Neural progenitor cell (in vitro differentiated cells): ENCODE measurements around the gene NANP. TPM values are rescaled to one million over a fixed set of nuclear protein-coding genes. Genes with fewer than 3 reads are reported as not detected.

Experiments
- DNase-seq: peaks from one replicate; pipeline ENCODE4 v3.0.0-alpha.2; 2016; ENCODE audit warnings: low spot score
- H2AFZ ChIP-seq: fragments of 200-600 bp; sonication (generic); replicated peaks from 2 replicates; pipeline ENCODE4 v1.6.1; 2016; ENCODE audit warnings: antibody characterized with exemption
- H3F3A ChIP-seq: fragments of 200-600 bp; sonication (generic); 2 replicates; pipeline ENCODE4 v1.6.1; 2016; ENCODE audit warnings: antibody characterized with exemption, low read depth
- H3K27ac ChIP-seq: fragments of 200-600 bp; sonication (generic); 2 replicates; pipeline ENCODE4 v1.5.1; 2016; ENCODE audit warnings: mild to moderate bottlenecking
- H3K27me3 ChIP-seq: fragments of 200-600 bp; sonication (generic); 2 replicates; pipeline ENCODE4 v1.6.1; 2016; ENCODE audit warnings: mild to moderate bottlenecking, moderate library complexity
- H3K36me3 ChIP-seq: fragments of 200-600 bp; sonication (generic); 2 replicates; pipeline ENCODE4 v1.5.1; 2016
- H3K4me1 ChIP-seq: fragments of 200-600 bp; sonication (generic); 2 replicates; pipeline ENCODE4 v1.6.1; 2016; ENCODE audit warnings: mixed run types
- H3K4me2 ChIP-seq: fragments of 200-600 bp; sonication (generic); 2 replicates; pipeline ENCODE4 v1.6.1; 2016
- H3K4me3 ChIP-seq: fragments of 200-600 bp; sonication (generic); 2 replicates; pipeline ENCODE4 v1.5.1; 2016
- H3K79me2 ChIP-seq: fragments of 200-600 bp; sonication (generic); 2 replicates; pipeline ENCODE4 v1.6.1; 2016; ENCODE audit warnings: low read depth
- H3K9ac ChIP-seq: fragments of 200-600 bp; sonication (generic); 2 replicates; pipeline ENCODE4 v1.6.1; 2016
- H3K9me3 ChIP-seq: fragments of 200-600 bp; sonication (generic); 2 replicates; pipeline ENCODE4 v1.5.1; 2016; ENCODE audit warnings: low read depth
- H4K20me1 ChIP-seq: fragments of 200-600 bp; sonication (generic); 2 replicates; pipeline ENCODE4 v1.6.1; 2016; ENCODE audit warnings: low read depth
- H3K27ac Mint-ChIP-seq: 3 replicates; pipeline ENCODE4 v1.8.0; 2021; ENCODE audit warnings: mixed read lengths
- H3K27me3 Mint-ChIP-seq: 2 replicates; pipeline ENCODE4 v1.8.0; 2022; ENCODE audit warnings: low read depth, mild to moderate bottlenecking, inconsistent platforms, moderate library complexity, mixed read lengths; ENCODE audit not compliant: insufficient read depth
- H3K36me3 Mint-ChIP-seq: 3 replicates; pipeline ENCODE4 v1.8.0; 2021; ENCODE audit warnings: mixed read lengths
- H3K4me1 Mint-ChIP-seq: 3 replicates; pipeline ENCODE4 v1.8.0; 2021; ENCODE audit warnings: mixed read lengths
- H3K4me3 Mint-ChIP-seq: 3 replicates; pipeline ENCODE4 v1.8.0; 2021; ENCODE audit warnings: mild to moderate bottlenecking, moderate library complexity, mixed read lengths
- H3K9me3 Mint-ChIP-seq: 3 replicates; pipeline ENCODE4 v1.8.0; 2020; ENCODE audit warnings: mixed read lengths
- EZH2 ChIP-seq: fragments of 200-600 bp; sonication (generic); IDR thresholded peaks from 2 replicates; pipeline ENCODE4 v1.6.1; 2017; ENCODE audit warnings: antibody characterized with exemption, mild to moderate bottlenecking, moderate library complexity
- EZH2phosphoT487 ChIP-seq: fragments of 200-600 bp; sonication (generic); IDR thresholded peaks from 2 replicates; pipeline ENCODE4 v1.6.1; 2017; ENCODE audit warnings: antibody characterized with exemption
- total RNA-seq: library from RNA; depleted of rRNA; stranded (reverse); fragments of >200 nt; gene quantifications from 2 replicates; pipeline ENCODE4 v1.2.3, GENCODE V29; 2015; ENCODE audit warnings: low replicate concordance
- TF ChIP-seq, protein P1 (sequence below): fragments of 200-600 bp; sonication (generic); IDR thresholded peaks from 2 replicates; pipeline ENCODE4 v1.5.1; 2017; ENCODE audit warnings: antibody characterized with exemption, mild to moderate bottlenecking

NANP gene
- total RNA-seq, 1 donor from 2014 or later, result 3.5 TPM

DNA sequence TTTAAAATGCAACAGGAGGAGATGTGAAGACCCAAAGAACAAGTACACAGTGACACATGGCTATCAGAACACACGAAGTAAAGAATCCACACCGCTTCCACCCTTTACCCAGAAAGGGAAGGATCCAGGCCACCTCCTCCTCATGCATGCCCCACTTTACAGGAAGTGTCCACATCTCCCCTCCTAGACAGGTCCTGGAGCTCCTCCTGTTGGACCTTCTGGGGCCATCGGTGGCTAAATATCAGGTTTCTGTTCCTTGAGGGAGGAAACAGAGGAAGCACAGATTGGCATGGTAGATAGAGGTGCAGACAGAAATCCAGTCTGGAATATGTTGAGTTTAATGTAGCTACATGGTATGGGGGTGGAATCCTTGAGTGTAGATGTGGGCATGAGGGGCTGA, 49.4 kb downstream of the NANP start:
- no peak overlapping the region for H3K9ac ChIP-seq
- Mint-ChIP-seq H3K36me3 (peaks cover 34% of the 10 kb centered on the region), H3K27ac (no peak overlapping the region), H3K9me3 (peaks cover 2% of the 10 kb centered on the region), H3K4me3 (no peak overlapping the region), H3K4me1 (peaks cover 30% of the 10 kb centered on the region), H3K27me3 (peaks cover 3% of the 10 kb centered on the region)
- H3K27ac ChIP-seq, result no peak overlapping the region
- H3K4me1 ChIP-seq, result peaks cover 3% of the 10 kb centered on the region
- TF ChIP-seq EZH2, result no peak
- TF ChIP-seq EZH2phosphoT487, result no peak
- TF ChIP-seq, protein P1, sequence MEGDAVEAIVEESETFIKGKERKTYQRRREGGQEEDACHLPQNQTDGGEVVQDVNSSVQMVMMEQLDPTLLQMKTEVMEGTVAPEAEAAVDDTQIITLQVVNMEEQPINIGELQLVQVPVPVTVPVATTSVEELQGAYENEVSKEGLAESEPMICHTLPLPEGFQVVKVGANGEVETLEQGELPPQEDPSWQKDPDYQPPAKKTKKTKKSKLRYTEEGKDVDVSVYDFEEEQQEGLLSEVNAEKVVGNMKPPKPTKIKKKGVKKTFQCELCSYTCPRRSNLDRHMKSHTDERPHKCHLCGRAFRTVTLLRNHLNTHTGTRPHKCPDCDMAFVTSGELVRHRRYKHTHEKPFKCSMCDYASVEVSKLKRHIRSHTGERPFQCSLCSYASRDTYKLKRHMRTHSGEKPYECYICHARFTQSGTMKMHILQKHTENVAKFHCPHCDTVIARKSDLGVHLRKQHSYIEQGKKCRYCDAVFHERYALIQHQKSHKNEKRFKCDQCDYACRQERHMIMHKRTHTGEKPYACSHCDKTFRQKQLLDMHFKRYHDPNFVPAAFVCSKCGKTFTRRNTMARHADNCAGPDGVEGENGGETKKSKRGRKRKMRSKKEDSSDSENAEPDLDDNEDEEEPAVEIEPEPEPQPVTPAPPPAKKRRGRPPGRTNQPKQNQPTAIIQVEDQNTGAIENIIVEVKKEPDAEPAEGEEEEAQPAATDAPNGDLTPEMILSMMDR, result no peak
- no peak overlapping the region for H3K4me2 ChIP-seq
- H3K4me3 ChIP-seq, result no peak overlapping the region
- no peaks in the 10 kb centered on the region for H3F3A ChIP-seq
- no peak overlapping the region for H2AFZ ChIP-seq
- H3K9me3 ChIP-seq, result no peaks in the 10 kb centered on the region
- no peaks in the 10 kb centered on the region for H3K36me3 ChIP-seq
- peaks cover 40% of the 10 kb centered on the region for H4K20me1 ChIP-seq
- no peak for DNase-seq
- H3K27me3 ChIP-seq, result no peaks in the 10 kb centered on the region
- H3K79me2 ChIP-seq, result peaks cover 87% of the 10 kb centered on the region

GRCh38 chr20:25573288-25574251, 50.2 kb downstream of the NANP start:
- Histone ChIP-seq H3K27me3 (no peaks in the 10 kb centered on the region), H3K79me2 (peaks cover 85% of the 10 kb centered on the region), H3K27ac (no peak overlapping the region), H3K36me3 (no peaks in the 10 kb centered on the region), H3K9ac (no peak overlapping the region), H3K4me3 (no peak overlapping the region), H4K20me1 (peaks cover 33% of the 10 kb centered on the region), H3K4me1 (no peaks in the 10 kb centered on the region), H3F3A (no peaks in the 10 kb centered on the region), H2AFZ (no peak overlapping the region), H3K9me3 (no peaks in the 10 kb centered on the region), H3K4me2 (no peak overlapping the region)
- DNase-seq, result no peak
- Mint-ChIP-seq H3K36me3 (peaks cover 34% of the 10 kb centered on the region), H3K27ac (no peak overlapping the region), H3K27me3 (peaks cover 3% of the 10 kb centered on the region), H3K9me3 (peaks cover 2% of the 10 kb centered on the region), H3K4me1 (peaks cover 25% of the 10 kb centered on the region), H3K4me3 (no peak overlapping the region)
- no peak for TF ChIP-seq EZH2phosphoT487
- no peak for TF ChIP-seq EZH2
- TF ChIP-seq, protein P1, result no peak

DNA sequence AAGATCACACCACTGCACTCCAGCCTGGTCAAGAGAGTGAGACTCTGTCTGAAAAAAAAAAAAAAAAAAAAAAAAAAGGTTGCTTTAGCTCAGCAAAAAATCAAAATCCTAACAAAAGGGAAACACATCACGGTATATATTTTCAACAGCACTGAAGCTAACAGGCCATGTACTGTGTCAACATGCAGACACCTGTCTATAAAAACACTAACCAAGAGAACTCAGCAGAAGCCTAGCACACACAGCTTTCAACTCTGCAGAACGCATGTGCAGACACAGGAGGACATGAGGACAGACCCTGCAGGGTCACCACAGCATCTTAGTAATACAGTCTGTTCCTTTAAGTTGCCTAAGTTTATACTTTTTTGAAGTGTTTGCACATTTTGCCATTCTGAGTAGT, 52.0 kb downstream of the NANP start:
- no peaks in the 10 kb centered on the region for H3K27me3 ChIP-seq
- H2AFZ ChIP-seq, result no peak overlapping the region
- H3K9me3 ChIP-seq, result no peaks in the 10 kb centered on the region
- TF ChIP-seq EZH2phosphoT487, result no peak
- TF ChIP-seq, protein P1, result no peak
- no peak for TF ChIP-seq EZH2
- H3K27ac Mint-ChIP-seq, result no peak overlapping the region
- H3K4me1 ChIP-seq, result no peaks in the 10 kb centered on the region
- H3K9me3 Mint-ChIP-seq, result peaks cover 5% of the 10 kb centered on the region
- peaks cover 34% of the 10 kb centered on the region for H4K20me1 ChIP-seq
- peaks cover 85% of the 10 kb centered on the region for H3K79me2 ChIP-seq
- no peak overlapping the region for H3K4me3 ChIP-seq
- no peaks in the 10 kb centered on the region for H3F3A ChIP-seq
- no peaks in the 10 kb centered on the region for H3K27me3 Mint-ChIP-seq
- no peaks in the 10 kb centered on the region for H3K36me3 ChIP-seq
- H3K4me3 Mint-ChIP-seq, result no peak overlapping the region
- H3K4me1 Mint-ChIP-seq, result peaks cover 23% of the 10 kb centered on the region
- H3K27ac ChIP-seq, result no peak overlapping the region
- H3K36me3 Mint-ChIP-seq, result peaks cover 35% of the 10 kb centered on the region
- H3K4me2 ChIP-seq, result no peak overlapping the region
- no peak for DNase-seq
- H3K9ac ChIP-seq, result no peak overlapping the region
